OCI-LY3 (cell line): ENCODE data around the gene CCDC43.

Experiments used
- H2AFZ ChIP-seq: fragments of 200-600, 300-600 bp; shearing (Covaris generic); 2 replicates; pipeline ENCODE4 v1.6.0; 2014; ENCODE audit warnings: antibody characterized with exemption, low read depth, low read length
- H3K27ac ChIP-seq: fragments of 200-600, 300-600 bp; sonication (generic); 2 replicates; pipeline ENCODE4 v1.5.1; 2014; ENCODE audit warnings: mild to moderate bottlenecking, low read length, moderate library complexity, mixed read lengths
- H3K27me3 ChIP-seq: fragments of 200-600, 300-600 bp; sonication (generic); 2 replicates; pipeline ENCODE4 v1.6.1; 2014; ENCODE audit warnings: low read depth, low read length, mixed read lengths
- H3K36me3 ChIP-seq: fragments of 200-600, 300-600 bp; sonication (generic); replicated peaks from 2 replicates; pipeline ENCODE3; 2014; ENCODE audit warnings: low read depth, low read length, mixed read lengths
- H3K4me1 ChIP-seq: fragments of 300-600, 200-600 bp; sonication (generic); 2 replicates; pipeline ENCODE4 v1.6.1; 2014; ENCODE audit warnings: low read length, mixed read lengths
- H3K4me2 ChIP-seq: fragments of 200-600, 300-600 bp; sonication (generic); 2 replicates; pipeline ENCODE4 v1.6.1; 2014; ENCODE audit warnings: low read length, mixed read lengths
- H3K4me3 ChIP-seq: fragments of 300-600, 200-600 bp; sonication (generic); 2 replicates; pipeline ENCODE4 v1.5.1; 2014; ENCODE audit warnings: antibody characterized with exemption, mild to moderate bottlenecking, low read length, moderate library complexity
- H3K79me2 ChIP-seq: fragments of 300-600, 200-600 bp; shearing (Covaris generic); 2 replicates; pipeline ENCODE4 v1.6.1; 2014; ENCODE audit warnings: mild to moderate bottlenecking, low read length, mixed read lengths
- H3K9ac ChIP-seq: fragments of 300-600, 200-600 bp; shearing (Covaris generic); 2 replicates; pipeline ENCODE4 v1.6.0; 2014; ENCODE audit warnings: mild to moderate bottlenecking, low read length, moderate library complexity
- H3K9me3 ChIP-seq: fragments of 200-600, 300-600 bp; shearing (Covaris generic); 2 replicates; pipeline ENCODE4 v1.6.1; 2014; ENCODE audit warnings: low read length, mixed read lengths; ENCODE audit not compliant: insufficient read depth
- H4K20me1 ChIP-seq: fragments of 200-600, 300-600 bp; sonication (generic); 2 replicates; pipeline ENCODE4 v1.6.1; 2016; ENCODE audit warnings: low read length, mixed read lengths; ENCODE audit not compliant: insufficient read depth
- CTCF ChIP-seq: fragments of 200-600, 300-600 bp; sonication (generic); IDR thresholded peaks from 2 replicates; pipeline ENCODE4 v1.5.1; 2014; ENCODE audit warnings: antibody characterized with exemption, low read length, low read depth
- EZH2phosphoT487 ChIP-seq: fragments of 200-600 bp; shearing (Covaris generic); IDR thresholded peaks from 2 replicates; pipeline ENCODE4 v1.6.1; 2018; ENCODE audit warnings: antibody characterized with exemption, mixed run types, low read depth

The CCDC43 gene

GRCh38 chr17:44664867-44665266 lies 24.7 kb downstream of the CCDC43 start:
- no peak overlapping the region for H3K4me3 ChIP-seq
- H2AFZ ChIP-seq: no peak overlapping the region
- H3K4me1 ChIP-seq: no peaks in the 10 kb centered on the region
- no peak overlapping the region for H3K4me2 ChIP-seq
- H3K27ac ChIP-seq: no peak overlapping the region
- no peaks in the 10 kb centered on the region for H3K9me3 ChIP-seq
- no peaks in the 10 kb centered on the region for H3K27me3 ChIP-seq
- TF ChIP-seq CTCF: no peak
- no peak for TF ChIP-seq EZH2phosphoT487
- H3K36me3 ChIP-seq: no peaks in the 10 kb centered on the region
- no peaks in the 10 kb centered on the region for H4K20me1 ChIP-seq
- no peaks in the 10 kb centered on the region for H3K79me2 ChIP-seq
- no peak overlapping the region for H3K9ac ChIP-seq

- Histone ChIP-seq H3K79me2 (no peaks in the 10 kb centered on the region), H3K4me3 (no peak overlapping the region), H4K20me1 (no peaks in the 10 kb centered on the region), H3K36me3 (no peaks in the 10 kb centered on the region), H3K4me2 (no peak overlapping the region), H3K27ac (no peak overlapping the region), H3K4me1 (no peaks in the 10 kb centered on the region), H3K9ac (no peak overlapping the region), H3K27me3 (no peaks in the 10 kb centered on the region), H2AFZ (no peak overlapping the region), H3K9me3 (no peaks in the 10 kb centered on the region)
- TF ChIP-seq CTCF: no peak
- no peak for TF ChIP-seq EZH2phosphoT487
Measured at GRCh38 chr17:44663095-44663494, 26.5 kb downstream of the CCDC43 start.

- H3K9ac ChIP-seq: no peak overlapping the region
- no peak overlapping the region for H2AFZ ChIP-seq
- H4K20me1 ChIP-seq: no peaks in the 10 kb centered on the region
- H3K27me3 ChIP-seq: no peaks in the 10 kb centered on the region
- TF ChIP-seq EZH2phosphoT487 (no peak), CTCF (no peak)
- H3K4me1 ChIP-seq: no peaks in the 10 kb centered on the region
- no peaks in the 10 kb centered on the region for H3K9me3 ChIP-seq
- no peak overlapping the region for H3K27ac ChIP-seq
- H3K4me2 ChIP-seq: no peak overlapping the region
- H3K36me3 ChIP-seq: no peaks in the 10 kb centered on the region
- no peaks in the 10 kb centered on the region for H3K79me2 ChIP-seq
- no peak overlapping the region for H3K4me3 ChIP-seq
Measured at GRCh38 chr17:44661835-44662234, 27.7 kb downstream of the CCDC43 start.

GRCh38 chr17:44655983-44656710 lies 33.4 kb downstream of the CCDC43 start, which contains the start of gene MEIOC:
MEIOC (plus strand) TSS chr17:44656468; CDS start chr17:44656614, 146 bp downstream.
- H4K20me1 ChIP-seq: no peaks in the 10 kb centered on the region
- H3K36me3 ChIP-seq: no peaks in the 10 kb centered on the region
- H3K27me3 ChIP-seq: no peaks in the 10 kb centered on the region
- H3K9me3 ChIP-seq: no peaks in the 10 kb centered on the region
- no peak within 1 kb of the TSS for H3K4me2 ChIP-seq
- TF ChIP-seq EZH2phosphoT487 (no peak), CTCF (no peak)
- no peak within 1 kb of the TSS for H3K9ac ChIP-seq
- H2AFZ ChIP-seq: no peak within 1 kb of the TSS
- no peaks in the 10 kb centered on the region for H3K4me1 ChIP-seq
- H3K27ac ChIP-seq: no peak within 1 kb of the TSS
- H3K4me3 ChIP-seq: no peak within 1 kb of the TSS
- no peaks in the 10 kb centered on the region for H3K79me2 ChIP-seq
